HG03045 (cell line): Measurements from ENCODE around the gene ADGRD1.
"Not testable (repeated sequence)": the region's sequence is repeated elsewhere in the genome, so short reads cannot be mapped to it uniquely, and the experiment has no call there.

ENCODE experiments used
- ATAC-seq: cut with Tn5 transposase; IDR thresholded peaks from one replicate; pipeline ENCODE4 v1.9.1; 2021; ENCODE audit warnings: mild to moderate bottlenecking, moderate library complexity; ENCODE audit not compliant: unreplicated experiment

The ADGRD1 gene

GRCh38 chr12:131113568-131114270 is 160.0 kb downstream of the ADGRD1 start:
- ATAC-seq: no peak

- no peak for ATAC-seq
Measured at GRCh38 chr12:131114271-131114670, 160.6 kb downstream of the ADGRD1 start.

GRCh38 chr12:131114942-131115584 is 161.4 kb downstream of the ADGRD1 start:
- ATAC-seq: no peak

GRCh38 chr12:131115766-131116467 is 162.2 kb downstream of the ADGRD1 start:
- ATAC-seq: no peak

- ATAC-seq: no peak
Measured at GRCh38 chr12:131116468-131117117, 162.9 kb downstream of the ADGRD1 start.

- ATAC-seq: no peak
Measured at GRCh38 chr12:131117438-131118245, 163.9 kb downstream of the ADGRD1 start.

GRCh38 chr12:131118371-131118770 is 164.7 kb downstream of the ADGRD1 start:
- ATAC-seq: no peak

- ATAC-seq: not testable (repeated sequence)
Measured at GRCh38 chr12:131119345-131119744, 165.6 kb downstream of the ADGRD1 start.

GRCh38 chr12:131119936-131120335 is 166.2 kb downstream of the ADGRD1 start:
- ATAC-seq: no peak

- ATAC-seq: no peak
Measured at GRCh38 chr12:131120831-131121271, 167.1 kb downstream of the ADGRD1 start.

- no peak for ATAC-seq
Measured at GRCh38 chr12:131121705-131122405, 168.1 kb downstream of the ADGRD1 start.

GRCh38 chr12:131122631-131123030 is 168.9 kb downstream of the ADGRD1 start:
- ATAC-seq: no peak

GRCh38 chr12:131123817-131124216 is 170.1 kb downstream of the ADGRD1 start:
- ATAC-seq: no peak

GRCh38 chr12:131124487-131125280 is 171.0 kb downstream of the ADGRD1 start:
- ATAC-seq: no peak

GRCh38 chr12:131126662-131127173 is 173.0 kb downstream of the ADGRD1 start:
- ATAC-seq: no peak

GRCh38 chr12:131128556-131128955 is 174.8 kb downstream of the ADGRD1 start:
- ATAC-seq: no peak

GRCh38 chr12:131128966-131129619 is 175.4 kb downstream of the ADGRD1 start:
- not testable (repeated sequence) for ATAC-seq

- no peak for ATAC-seq
Measured at GRCh38 chr12:131129839-131130238, 176.1 kb downstream of the ADGRD1 start.
